ENCODE measurements around the gene IL26.

IL26 gene

DNA sequence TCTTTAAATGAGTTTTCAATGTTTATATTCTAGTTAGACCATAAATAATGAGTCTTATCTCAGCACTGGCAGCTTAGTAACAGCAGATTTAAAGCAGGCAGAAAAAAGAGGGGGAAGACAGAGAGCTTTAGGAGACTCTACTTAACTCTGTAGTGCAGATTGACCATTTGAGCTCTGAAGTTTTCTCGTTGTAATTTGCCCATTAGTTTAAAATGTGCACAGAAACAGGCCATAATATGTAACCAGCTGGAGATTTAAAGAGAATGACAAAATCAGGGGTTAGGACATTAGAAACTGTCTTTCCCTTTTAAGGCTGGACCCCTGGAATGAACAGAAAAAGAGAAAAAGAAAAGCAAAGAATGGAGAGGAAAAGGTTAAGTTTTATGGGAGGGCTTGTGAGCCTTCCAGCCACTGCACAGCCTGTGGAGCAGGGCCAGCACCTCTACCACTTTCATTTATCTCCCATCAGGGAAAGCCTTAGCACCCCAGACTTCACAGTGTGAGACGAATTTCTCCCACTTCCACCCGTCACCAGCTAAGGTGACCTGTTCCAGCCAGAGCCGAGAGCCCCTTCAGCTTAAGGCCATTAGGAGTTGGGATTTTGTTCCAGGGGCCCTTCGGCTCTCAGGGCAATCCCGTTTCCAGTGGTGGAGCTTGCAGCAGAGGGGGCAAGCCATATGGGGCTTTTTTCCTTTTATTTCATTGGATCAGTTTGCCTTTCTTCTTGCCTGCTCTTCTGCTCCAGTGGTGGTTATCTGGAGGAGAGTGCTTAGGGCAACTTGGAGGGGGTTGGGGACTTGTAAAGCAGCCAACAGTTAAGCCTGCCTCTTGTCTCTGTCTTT lies 19.8 kb upstream of the IL26 start:
- in situ Hi-C loops (cut with MboI; ENCODE audit: low sequenced_read_pairs, unreplicated experiment) = no loop called here
- no peak for DNase-seq (ENCODE audit: low spot score)
- TF ChIP-seq, protein P1, sequence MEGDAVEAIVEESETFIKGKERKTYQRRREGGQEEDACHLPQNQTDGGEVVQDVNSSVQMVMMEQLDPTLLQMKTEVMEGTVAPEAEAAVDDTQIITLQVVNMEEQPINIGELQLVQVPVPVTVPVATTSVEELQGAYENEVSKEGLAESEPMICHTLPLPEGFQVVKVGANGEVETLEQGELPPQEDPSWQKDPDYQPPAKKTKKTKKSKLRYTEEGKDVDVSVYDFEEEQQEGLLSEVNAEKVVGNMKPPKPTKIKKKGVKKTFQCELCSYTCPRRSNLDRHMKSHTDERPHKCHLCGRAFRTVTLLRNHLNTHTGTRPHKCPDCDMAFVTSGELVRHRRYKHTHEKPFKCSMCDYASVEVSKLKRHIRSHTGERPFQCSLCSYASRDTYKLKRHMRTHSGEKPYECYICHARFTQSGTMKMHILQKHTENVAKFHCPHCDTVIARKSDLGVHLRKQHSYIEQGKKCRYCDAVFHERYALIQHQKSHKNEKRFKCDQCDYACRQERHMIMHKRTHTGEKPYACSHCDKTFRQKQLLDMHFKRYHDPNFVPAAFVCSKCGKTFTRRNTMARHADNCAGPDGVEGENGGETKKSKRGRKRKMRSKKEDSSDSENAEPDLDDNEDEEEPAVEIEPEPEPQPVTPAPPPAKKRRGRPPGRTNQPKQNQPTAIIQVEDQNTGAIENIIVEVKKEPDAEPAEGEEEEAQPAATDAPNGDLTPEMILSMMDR (IDR thresholded peaks at IDR 0.05; ENCODE audit: borderline replicate concordance, control extremely low read depth, extremely low read depth, insufficient read depth, missing control alignments) = no peak

DNA sequence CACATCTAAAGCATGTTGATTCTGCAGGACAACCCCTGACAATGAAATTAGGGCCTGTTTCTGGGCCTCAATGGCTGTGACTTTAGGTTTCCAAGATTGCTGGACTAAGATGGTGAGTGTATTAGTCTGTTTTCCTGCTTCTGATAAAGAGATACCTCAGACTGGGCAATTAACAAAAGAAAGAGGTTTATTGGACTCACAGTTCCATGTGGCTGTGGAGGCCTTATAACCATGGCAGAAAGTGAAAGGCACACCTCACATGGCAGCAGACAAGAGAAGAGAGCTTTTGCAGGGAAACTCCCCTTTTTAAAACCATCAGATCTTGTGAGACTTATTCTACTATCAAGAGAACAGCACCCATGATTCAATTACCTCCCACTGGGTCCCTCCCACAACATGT lies 17.2 kb upstream of the IL26 start:
- in situ Hi-C loops (cut with MboI; ENCODE audit: low sequenced_read_pairs, unreplicated experiment) = no loop called here
- TF ChIP-seq, protein P1 (IDR thresholded peaks at IDR 0.05; ENCODE audit: borderline replicate concordance, control extremely low read depth, extremely low read depth, insufficient read depth, missing control alignments) = no peak
- no peak for DNase-seq (ENCODE audit: low spot score)

DNA sequence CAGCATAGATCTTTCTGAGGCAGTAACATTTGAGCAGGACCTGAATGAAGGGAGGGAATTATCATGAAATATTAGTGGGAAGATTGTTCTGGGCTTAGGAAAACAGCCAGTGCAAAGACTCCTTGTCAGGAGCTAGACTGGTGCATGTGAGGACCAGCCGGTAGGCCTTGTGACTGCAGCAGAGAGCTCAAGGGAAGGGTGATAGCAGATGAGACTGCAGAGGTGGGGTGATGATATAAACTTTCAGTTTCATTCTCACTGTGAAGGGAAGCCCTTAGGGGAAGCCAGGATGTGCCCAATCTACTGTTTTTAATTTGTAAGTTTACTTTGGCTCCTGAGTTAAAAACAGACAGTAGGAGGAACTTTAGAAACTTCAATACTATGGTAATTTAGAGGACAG lies 15.4 kb upstream of the IL26 start:
- DNase-seq (ENCODE audit: low spot score) = peak; percentile 66
- in situ Hi-C loops (cut with MboI; ENCODE audit: low sequenced_read_pairs, unreplicated experiment) = no loop called here

DNA sequence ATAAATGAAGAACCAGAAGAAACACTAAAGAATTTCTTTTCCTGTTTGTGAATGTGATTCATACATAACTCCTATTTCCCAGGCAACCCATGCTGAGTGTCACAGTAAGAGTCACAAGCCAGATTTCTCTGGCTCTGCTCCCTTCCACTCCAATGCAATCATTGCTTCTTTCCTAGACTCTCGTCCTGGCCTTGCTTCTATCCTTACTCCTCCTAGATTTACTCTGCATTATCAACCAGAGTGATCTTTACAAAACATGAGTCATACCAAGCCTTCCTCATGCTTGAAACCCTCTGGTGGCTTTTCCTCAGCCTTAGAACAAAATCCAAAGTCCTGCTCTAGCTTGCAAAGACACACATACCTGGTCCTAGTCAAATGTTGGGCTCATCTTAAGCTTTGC lies 14.5 kb upstream of the IL26 start:
- in situ Hi-C loops (cut with MboI; ENCODE audit: low sequenced_read_pairs, unreplicated experiment) = no loop called here
- TF ChIP-seq, protein P1 (IDR thresholded peaks at IDR 0.05; ENCODE audit: borderline replicate concordance, control extremely low read depth, extremely low read depth, insufficient read depth, missing control alignments) = no peak
- DNase-seq (ENCODE audit: low spot score) = no peak

More for the DNA sequence above, 15.4 kb upstream of the IL26 start:
- TF ChIP-seq, protein P1 (IDR thresholded peaks at IDR 0.05; ENCODE audit: borderline replicate concordance, control extremely low read depth, extremely low read depth, insufficient read depth, missing control alignments) = no peak

DNA sequence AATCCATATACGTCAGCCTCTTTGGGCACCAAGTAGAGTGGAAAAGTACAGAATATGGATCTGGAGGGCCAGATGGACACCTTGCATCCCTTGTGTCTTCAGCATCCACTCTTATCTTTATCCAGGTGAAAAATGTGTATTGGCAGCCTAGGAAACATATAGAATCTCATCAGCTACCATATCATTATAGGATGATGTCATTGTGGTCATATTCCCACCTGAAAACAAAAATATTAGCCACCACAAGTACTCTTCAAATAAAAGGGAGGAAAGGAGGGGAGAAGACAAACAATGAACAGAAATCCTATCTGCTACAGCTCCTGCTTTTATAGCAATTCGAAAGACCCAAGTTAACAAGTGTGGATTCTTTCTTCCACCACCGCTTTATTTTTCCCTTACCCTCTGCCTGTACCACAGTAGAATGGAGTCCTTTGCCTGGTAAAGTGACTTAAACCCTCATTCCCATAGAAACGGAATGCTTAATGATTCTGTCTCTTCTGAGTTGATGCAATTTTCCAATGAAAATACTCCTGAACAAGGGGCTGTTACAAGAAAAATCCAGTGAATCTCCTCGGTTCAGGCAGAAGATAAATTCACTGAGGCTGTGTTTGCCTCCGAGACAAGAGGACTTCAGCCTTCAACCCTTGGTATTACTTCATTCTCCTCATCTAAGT lies 13.8 kb upstream of the IL26 start:
- in situ Hi-C loops (cut with MboI; ENCODE audit: low sequenced_read_pairs, unreplicated experiment) = loop anchor here (5.0 kb wide), 1 partner anchor 73 kb away; no protein-coding TSS in a partner anchor
- TF ChIP-seq, protein P1 (IDR thresholded peaks at IDR 0.05; ENCODE audit: borderline replicate concordance, control extremely low read depth, extremely low read depth, insufficient read depth, missing control alignments) = no peak

DNA sequence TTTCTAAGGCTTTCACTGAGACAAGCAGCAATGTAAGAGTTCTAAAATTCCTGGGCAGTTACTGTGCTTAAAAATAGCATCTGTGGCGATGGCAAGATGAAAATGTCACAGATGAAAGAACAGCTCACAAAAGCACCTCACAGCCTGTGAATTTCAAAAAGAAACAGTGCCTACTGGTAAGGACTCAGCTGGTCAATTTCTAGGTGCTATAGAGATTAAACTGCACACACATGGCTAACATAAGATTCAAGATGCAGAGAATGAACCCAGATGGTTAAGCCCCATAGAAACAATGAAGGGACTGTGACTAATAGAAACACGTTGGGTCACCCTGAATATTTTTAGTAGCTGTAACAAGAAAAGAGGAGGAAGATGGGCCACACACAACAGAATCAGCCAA lies 12.0 kb upstream of the IL26 start:
- TF ChIP-seq, protein P1 (IDR thresholded peaks at IDR 0.05; ENCODE audit: borderline replicate concordance, control extremely low read depth, extremely low read depth, insufficient read depth, missing control alignments) = no peak
- DNase-seq (ENCODE audit: low spot score) = no peak
- in situ Hi-C loops (cut with MboI; ENCODE audit: low sequenced_read_pairs, unreplicated experiment) = loop anchor here (5.0 kb wide), 1 partner anchor 75 kb away; no protein-coding TSS in a partner anchor

More for the DNA sequence above, 13.8 kb upstream of the IL26 start:
- DNase-seq (ENCODE audit: low spot score) = no peak

Measured in GM13976 (cell line).